ENCODE results near the gene TRAF3. TPM values are rescaled to one million over a fixed set of nuclear protein-coding genes. Genes with fewer than 3 reads are reported as not detected.

The TRAF3 gene, protein sequence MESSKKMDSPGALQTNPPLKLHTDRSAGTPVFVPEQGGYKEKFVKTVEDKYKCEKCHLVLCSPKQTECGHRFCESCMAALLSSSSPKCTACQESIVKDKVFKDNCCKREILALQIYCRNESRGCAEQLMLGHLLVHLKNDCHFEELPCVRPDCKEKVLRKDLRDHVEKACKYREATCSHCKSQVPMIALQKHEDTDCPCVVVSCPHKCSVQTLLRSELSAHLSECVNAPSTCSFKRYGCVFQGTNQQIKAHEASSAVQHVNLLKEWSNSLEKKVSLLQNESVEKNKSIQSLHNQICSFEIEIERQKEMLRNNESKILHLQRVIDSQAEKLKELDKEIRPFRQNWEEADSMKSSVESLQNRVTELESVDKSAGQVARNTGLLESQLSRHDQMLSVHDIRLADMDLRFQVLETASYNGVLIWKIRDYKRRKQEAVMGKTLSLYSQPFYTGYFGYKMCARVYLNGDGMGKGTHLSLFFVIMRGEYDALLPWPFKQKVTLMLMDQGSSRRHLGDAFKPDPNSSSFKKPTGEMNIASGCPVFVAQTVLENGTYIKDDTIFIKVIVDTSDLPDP
- total RNA-seq: 11.8 and 13.9 TPM in 2 replicates
- 10.8 TPM for polyA plus RNA-seq (2012)

DNA sequence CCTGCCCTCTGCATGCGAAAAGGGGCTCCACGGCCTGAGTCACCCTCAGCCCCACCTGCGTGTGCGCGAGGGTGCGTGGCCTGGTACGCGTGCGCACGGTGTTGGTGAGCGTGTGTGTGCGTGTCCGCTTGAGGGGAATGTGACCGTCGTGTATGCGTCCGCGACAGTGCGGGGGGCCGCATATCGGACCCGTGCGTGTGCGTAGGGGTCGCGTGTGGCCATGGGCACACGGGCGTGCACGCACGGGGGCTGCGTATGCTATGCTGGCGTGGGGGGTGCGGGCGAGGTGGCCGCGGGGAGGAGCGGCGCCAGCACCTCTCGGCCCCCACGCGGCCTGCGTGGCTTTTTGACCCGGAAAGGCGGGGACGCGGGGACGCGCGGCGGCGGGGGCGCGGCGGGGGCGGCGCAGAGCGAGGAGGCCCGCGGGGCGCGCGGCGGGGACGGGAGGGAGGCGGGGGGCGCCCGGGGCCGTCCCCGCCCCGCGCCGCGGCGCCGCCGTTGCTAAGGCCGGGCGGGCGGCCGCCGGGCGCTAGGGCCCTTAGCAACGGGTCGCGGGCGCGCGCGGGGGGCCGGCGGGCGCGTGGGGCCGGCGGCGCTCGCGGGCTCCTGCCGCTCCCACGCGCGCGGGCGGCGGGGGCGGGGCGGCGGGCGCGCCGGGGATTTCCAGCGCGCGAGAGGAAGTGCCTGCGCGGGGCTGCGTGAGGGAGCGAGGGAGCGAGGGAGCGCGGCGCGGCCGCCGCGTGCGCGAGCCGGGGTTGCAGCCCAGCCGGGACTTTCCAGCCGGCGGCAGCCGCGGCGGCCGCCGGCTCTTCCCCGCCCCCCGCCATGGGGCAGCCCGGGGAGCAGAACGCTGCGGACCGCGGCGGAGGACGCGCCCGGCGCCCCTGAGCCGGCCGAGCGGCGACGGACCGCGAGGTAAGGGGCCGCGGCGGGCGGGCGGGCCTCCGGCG lies at the start of gene TRAF3:
Gene TRAF3 (plus strand): TSS at position 689 of the 950 bp plus-strand sequence. CDS start 92,753 bp downstream, outside the sequence.
- DNase-seq (ENCODE audit: low read depth): peak; percentile 70

DNA sequence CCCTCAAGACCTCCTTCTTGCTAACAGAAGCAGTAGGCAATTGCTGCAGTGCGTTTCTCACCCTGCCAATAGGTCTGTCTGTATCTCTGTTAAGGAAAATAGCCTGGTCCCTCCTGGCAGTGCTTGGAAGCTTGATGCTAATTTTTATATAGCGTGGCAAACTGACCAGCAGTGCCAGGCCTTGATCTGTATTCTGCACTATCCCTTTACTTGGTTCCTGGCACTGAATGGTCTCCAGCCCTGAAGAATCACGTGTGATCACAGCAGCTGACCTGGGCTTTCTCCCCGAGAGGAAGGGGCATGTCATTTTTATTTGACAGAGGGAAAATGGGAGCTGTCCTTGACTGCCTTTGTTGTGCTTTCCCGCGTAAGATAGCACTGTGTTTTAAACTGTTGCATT lies 48.7 kb upstream of the TRAF3 start:
- no peak for DNase-seq (ENCODE audit: low read depth)

DNA sequence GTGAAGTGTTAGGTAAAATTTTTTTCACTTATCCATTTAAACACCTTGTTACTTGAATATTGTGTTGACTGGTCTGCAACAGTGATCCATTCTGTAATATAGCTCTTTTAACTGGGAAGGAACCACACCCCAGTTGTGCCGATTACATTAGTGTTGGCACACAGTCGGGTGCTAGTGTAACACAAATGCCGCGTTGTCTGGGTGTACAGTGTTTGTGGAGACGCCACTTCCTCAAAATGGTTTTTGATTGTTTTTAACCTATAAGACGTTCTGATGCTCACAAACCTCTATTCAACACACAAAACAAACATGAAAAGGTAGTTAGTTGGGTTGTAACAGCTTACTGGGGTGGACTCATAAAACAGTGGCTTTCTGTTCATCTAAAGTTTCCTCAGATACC lies 48.0 kb upstream of the TRAF3 start:
- no peak for DNase-seq (ENCODE audit: low read depth)

DNA sequence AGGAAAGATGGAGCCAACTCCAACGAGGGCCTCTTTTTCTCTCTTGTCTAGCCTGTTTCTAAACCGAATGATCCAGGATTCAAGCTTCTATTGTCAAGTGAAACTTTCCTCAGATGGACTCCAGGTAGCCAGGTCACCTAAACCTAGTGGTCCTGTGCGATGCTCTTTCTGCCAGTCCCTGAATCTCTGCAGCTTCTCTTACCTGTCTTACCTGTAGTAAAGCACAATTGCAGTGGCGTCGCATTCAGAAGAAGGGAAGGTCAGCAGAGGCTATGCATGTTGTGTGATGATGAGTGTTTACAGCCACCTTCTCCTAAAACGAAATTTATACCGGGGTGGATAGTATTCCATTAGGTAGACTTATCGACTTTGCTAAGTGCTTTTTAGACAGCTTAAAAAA lies 47.4 kb upstream of the TRAF3 start:
- no peak for DNase-seq (ENCODE audit: low read depth)

DNA sequence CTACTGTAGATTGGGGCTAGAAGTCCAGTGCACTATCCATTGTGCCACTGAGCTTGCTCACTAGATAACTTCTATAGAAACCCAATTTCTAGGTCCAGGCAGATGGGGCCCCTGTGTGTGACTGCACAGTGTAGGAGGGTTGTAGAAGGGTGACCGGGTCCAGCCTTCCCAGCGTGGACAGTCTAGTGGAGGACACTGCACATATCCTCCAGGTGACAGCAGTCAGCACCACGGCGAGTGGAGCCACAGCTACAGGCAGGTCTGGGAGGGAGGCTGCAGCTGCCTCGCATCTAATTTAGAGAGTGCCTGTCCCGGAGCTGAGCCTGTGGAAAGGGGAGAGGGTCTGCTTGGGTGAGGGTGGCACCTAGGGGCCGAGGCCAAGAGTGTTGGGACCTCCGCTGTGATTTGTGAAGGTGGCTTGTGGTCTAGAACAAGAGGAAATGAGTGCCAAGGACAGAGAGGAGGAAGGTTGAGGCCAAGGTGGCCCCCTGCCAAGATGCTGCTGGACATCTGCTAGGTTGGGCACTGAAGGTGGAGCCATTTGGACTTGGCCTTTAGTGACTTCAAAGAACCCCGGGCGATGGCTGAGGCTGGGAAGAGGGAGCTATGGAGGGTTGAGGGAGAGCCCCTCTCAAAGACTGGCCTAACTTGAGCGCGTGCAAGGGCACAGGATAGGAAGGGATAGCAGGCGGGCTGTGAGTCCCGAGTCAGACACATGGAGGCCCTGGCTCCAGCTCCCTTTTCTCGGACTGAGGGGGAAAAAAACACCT lies 46.0 kb upstream of the TRAF3 start:
- peak; percentile 31 for DNase-seq (ENCODE audit: low read depth)

DNA sequence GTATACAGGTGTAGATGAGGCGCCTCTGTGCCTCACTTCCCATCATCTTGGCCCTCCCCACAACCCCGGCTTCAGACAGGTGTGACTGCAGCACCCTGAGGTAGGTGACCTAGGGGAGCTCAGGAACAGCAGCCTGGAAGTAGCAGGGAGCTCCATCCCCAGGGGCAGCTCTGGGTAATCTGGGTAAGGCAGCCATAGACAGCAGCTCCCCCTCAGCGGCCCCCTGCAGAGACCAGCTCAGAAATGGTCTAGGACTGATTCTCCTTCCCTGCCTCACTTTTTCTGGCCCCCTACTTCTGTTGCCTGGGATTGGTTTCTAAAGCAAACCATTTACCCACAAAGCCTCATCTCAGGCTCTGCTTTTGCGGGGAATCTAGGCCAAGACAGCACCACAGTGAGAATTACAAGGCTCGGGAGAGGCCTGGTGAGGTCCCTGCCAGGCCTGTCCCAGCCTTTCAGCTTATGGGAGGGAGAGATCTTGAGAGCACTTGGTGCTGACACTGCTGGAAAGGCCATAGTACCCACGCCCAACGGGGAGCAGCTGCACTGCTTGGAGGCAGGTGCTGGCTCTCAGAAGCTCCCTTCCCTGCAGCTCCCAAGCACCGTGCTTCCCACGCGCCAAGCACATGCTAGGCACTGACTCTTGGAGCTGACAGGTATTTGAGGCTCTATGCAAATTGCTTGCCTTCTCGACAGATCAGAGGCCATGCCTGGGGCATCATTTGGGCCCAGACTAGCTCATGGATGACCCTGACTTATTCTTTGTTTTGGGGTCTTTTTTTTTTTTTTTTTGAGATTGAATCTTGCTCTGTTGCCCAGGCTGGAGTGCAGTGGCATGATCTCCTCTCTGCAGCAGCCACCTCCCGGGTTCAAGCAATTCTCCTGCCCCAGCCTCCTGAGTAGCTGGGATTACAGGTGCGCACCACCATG lies 45.1 kb upstream of the TRAF3 start:
- peak; percentile 86 for DNase-seq (ENCODE audit: low read depth)

DNA sequence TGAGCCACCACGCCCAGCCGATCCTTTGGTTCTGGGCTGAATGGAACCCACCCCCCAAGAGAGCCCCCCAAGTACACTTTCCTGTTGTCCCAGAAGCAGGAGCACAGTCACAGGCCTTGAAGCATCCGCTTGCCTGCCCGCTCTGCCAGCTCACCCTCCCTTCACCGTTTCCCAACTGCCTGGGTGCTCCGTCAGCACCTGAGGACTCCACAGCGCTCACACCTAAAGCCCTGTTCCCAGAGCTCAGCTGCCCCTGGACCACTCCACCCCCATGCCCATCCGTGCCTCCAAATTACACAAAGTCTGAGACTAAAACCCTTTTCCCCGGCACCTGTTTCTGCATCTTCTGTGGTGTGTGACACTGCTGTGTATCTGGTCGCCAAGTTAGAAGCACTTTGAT lies 44.3 kb upstream of the TRAF3 start:
- DNase-seq (ENCODE audit: low read depth): no peak

DNA sequence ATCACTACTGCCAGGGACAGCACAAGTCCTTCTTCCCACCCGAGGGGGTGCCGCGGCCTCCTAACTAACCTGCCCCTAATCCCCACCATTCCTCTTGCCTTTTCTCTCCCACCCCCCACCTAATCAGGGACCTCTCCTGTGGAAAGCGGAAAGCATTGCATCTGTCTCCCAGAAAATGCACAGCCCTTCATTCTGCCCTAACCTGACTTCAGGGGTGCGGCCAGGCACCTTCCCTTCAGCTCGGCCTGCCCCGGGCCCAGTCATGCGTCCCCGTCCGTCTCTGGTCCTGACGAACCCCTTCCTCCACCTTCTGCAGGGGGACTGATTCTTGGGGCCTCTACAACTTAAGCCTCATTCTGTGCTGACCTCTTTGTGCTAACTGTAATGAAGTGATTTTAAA lies 43.9 kb upstream of the TRAF3 start:
- no peak for DNase-seq (ENCODE audit: low read depth)

DNA sequence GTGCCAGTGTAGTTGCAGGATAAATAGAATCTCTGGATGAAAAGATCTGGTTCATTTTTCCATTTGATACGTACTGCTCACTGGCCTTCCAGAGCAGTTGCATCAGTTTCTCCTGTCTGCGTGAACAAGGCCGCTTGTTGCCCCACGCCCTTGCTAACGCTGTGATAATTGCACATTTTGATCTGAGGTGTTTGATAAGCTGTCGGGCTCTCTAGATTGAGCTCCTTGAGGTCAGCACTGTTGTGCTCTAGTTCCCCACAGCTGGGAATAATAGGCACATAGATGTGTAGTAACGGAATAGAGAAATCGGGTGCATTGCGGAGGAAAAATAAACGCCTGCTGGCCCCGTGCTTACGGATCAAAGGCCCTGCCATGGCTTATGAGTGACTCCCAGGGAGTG lies 42.8 kb upstream of the TRAF3 start:
- DNase-seq (ENCODE audit: low read depth): no peak

DNA sequence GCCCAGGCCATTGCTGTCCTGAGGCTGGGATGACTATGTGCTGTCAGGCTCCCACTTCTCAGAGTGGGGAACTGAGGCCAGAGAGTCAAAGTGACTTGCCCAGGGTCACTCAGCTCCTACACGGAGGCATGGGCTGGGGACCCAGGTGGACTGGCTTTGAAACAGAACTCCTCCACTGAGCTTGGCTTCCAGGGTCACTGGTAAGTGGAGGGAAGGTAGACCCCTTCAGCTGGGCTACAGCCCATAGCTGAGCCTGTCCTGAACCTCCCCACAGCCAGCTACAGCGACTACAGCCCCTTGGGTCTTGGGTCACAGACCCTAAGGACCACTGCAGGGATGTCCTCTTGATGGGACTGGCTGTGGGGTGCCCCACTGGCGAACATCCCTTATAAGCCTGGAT lies 40.3 kb upstream of the TRAF3 start:
- DNase-seq (ENCODE audit: low read depth): no peak

DNA sequence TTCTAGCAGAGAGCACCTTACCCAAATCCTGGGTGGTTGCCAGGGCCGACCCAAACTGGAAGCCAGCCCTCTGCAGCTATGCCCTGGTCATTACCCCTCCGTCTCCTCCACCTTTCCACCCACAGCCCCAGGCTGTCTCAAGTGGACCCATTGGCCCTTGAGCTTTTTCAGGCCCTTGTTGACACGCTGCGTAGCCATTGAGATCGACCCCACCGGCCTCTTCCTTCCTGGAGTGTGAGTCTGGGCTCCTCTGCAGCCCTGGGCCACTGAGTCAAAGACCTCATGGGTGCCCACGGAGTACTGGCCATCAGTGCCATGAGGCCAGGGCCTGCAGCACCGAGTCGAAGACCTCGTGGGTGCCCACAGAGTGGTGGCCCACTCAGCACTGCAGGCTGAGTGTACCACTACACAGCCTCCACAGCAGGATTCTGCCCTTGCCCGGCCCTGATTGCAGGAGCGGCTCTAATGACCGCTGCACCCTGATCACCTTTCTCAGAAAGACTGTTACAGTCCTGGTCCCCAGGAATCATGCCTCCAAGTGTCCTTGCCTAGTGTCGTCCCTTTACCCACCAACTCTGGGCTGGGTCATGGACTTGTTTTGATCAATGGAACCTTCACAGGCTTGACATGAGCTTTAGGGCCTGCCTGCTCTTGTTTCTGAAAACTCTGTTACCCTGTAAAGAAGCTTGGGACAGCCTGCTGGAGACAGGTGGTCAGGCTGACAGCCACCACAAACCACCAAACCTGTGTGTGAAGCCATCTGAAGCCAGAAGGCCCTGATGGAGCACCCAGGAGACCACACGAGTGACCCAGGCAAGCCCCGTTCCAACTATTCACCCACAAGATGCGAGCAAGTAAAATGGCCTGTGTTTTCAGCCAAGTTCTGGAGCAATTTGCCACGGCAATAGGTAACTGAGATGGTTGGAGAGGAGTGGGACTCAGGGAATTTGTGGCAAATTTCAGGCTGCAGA lies 39.6 kb upstream of the TRAF3 start:
- DNase-seq (ENCODE audit: low read depth): peak; percentile 85

DNA sequence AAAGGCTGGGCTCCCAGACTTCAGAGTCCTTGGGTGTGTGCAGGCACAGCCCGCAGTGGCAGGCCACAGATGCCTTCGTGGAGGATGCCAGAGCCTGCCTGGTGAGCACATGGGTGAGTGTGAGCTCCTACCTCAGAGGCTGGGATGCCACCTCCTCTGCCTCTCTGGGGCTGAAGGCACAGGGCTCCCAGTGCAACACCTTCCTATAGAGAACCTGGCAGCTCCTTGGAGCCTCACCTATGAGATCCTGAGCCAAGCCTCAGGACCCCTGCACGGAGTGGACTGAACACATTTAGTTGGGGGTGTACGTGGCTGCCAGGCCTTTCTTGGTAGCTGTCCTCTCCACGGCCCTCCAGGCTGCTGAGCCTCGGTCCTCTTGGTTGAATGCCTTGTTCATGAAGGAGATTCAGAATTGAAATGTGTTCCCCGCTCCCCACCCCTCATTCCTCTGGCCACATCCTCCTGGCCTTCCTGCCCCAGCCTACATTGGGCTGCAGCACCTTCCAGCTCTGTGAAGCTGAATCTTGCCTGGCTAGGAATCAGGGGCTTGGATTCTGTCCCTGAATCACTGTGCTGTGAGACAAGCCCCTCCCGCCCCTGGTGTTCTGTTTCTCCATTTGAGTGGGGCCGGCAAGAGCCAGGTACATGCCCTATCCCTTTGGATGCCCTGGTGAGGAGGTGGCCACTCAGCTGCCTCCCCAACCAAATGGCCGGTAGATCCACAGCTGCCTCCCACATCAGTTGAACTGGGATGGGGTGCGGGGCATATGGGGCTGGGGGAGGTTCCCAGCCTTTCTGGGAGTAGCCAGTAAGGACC lies 38.7 kb upstream of the TRAF3 start:
- DNase-seq (ENCODE audit: low read depth): no peak

DNA sequence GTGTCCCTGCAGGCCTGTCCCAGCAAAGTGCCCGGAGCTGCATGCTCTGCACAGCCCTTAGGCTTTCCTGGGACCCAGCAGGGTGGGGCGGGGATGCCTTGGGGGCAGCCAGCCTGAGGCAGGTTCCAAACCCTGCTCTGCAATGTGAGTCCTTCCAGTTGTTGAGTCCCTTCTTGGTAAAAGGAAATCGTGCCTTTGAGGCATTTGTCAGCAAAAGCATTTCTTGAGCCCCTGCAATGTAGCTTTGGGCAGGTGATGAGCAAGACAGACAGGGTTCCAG lies 38.1 kb upstream of the TRAF3 start:
- DNase-seq (ENCODE audit: low read depth): no peak

DNA sequence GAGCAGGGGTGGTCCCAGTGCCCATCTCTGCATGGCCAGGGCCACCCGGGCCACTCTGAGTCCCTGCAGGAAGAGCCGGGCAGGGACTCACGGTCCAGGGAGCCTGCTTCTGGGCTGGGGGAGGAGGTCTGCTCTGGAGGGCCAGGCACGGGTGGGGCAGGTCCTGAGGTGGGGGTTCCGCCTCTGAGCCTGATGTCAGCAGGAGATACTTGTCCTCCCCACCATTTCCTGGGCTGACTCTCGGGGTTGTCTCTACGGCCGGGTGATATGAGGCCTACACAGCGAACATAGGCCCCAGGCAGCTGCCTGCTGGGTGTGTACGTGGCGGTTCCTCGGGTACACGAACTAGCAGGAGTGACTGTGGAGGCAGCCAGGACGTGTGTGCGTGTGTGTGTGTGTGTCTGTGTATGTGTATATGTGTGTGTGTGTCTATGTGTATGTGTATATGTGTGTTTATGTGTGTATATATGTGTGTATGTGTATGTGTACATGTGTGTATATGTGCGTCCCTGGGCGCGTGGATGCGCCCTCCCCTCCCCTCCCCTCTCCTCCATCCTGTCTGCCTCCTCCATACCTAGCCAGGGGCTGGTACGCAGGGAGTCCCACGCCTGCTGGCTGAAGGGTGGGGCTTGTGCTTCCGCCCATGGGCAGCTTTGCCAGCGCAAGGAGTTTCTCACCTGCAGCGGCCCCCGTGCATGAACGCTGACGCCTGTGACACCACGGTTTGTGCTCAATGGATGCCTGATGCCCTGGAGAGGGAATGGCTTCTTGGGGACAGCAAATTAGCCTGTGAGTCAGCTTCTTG lies 30.4 kb upstream of the TRAF3 start:
- DNase-seq (ENCODE audit: low read depth): no peak

DNA sequence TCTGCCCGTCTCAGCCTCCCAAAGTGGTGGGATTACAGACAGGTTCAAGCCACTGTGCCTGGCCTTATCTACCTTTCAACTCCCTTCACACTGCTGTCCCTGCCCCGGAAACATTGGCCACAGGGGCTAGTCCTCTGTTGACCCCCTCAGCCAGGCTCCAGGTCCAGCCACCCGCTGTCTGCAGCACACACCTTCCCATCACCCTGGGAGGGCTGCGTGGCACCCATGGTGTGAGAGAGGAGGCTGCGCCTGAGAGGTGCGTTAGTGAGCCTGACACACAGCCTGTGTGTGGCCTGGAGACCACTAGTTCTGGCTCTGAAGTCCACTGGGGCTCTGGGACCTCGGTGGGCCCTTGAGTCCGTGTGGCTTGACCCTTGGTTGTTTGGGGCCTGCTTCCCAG lies 28.4 kb upstream of the TRAF3 start:
- no peak for DNase-seq (ENCODE audit: low read depth)

DNA sequence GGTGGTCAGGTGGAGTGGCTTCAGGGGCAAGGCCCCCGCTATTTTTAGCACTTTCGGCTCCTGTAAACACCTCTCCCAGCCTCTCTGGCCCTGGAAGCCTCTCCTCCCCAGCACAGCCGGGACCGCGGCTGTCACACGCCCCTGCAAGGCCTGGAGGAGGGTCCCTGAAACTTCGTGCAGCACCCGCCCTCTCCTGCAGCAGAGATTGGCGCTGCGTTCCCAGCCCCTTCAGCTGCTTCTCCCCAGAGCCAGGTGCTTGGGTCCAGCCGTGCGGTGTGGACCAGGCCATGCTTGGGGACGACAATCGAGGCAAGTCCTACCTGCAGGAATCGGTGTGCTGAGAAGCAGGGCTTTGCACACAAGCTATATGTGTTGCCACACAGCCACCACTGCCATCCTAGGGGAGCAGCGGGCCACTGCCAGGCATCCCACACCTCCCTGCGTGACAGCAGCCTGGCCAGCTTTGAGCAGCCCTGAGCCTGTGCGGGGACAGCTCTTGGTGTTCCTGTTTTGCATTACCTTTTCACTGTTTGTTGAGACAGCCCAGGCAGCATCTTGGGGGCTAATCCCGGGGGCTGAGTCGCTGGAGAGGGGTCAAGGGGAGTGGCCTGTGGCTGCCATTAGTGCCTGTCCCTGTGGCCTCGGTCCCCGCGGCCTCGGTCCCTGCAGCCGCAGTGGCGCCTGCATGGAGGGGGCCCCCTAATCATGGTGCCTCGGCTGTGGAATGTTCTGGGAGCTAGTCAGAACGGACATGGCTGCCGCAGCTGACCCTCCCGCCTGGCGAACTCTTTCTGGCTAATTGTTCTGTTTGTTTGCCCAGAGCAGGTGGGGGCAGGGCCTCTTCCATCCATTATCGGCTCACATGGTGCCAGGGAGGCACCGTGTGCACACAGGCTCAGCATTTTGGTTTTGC lies 27.6 kb upstream of the TRAF3 start:
- DNase-seq (ENCODE audit: low read depth): peak; percentile 27
